Activated CD8-positive, alpha-beta memory T cell treated with anti-CD3 and anti-CD28 coated beads, Interleukin-2, amount 50 U/mL, for 1 hour (primary cell): ENCODE measurements around the gene HDAC9.
"Not testable (repeated sequence)": the region's sequence is repeated elsewhere in the genome, so short reads cannot be mapped to it uniquely, and the experiment has no call there.

ENCODE experiments used
- DNase-seq: peaks from one replicate; pipeline ENCODE4 v3.0.0-alpha.2; 2020; ENCODE audit errors: extremely low read depth

Gene HDAC9

GRCh38 chr7:18896343-18896975 lies 400.9 kb downstream of the HDAC9 start:
- no peak for DNase-seq

- DNase-seq: no peak
Observed at GRCh38 chr7:18900236-18900635, 404.7 kb downstream of the HDAC9 start.

DNA sequence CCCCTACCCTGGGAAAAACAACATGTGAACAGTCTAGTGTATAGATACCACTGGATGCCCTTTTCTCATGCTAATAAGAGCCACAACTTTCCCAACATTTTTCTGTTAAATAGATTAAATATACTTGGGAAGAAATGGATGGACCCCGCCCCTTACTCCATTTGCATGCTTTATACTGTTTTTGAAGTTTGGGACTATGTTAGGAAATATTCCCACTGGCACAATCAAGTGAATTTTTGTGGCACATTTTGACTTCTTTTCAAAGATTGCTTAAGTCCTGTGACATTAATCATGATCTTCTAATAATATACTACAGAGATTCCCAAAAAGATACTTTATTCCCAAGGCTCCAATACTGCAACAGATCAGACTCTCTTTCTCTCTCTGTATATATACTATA lies 405.3 kb downstream of the HDAC9 start:
- no peak for DNase-seq

DNA sequence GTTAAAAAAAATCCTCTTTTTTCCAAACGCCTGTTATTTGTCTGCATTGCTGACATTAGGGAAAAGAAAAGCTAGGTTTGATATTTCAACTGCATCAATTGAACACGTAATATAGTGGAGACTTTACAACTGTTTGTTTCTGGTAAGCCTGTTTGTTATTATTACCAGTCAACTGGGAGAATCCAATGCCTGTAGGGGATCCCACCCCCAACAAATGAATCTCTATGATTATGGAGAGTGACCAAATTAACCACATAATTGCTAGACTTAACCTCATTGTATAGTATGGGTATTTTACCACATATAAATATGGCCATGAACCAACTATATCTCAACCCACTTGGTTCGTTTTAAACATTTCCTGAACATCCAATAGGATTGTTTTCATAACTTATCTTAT lies 405.8 kb downstream of the HDAC9 start:
- DNase-seq: no peak

- DNase-seq: no peak
Observed at GRCh38 chr7:18901982-18902421, 406.5 kb downstream of the HDAC9 start.

DNA sequence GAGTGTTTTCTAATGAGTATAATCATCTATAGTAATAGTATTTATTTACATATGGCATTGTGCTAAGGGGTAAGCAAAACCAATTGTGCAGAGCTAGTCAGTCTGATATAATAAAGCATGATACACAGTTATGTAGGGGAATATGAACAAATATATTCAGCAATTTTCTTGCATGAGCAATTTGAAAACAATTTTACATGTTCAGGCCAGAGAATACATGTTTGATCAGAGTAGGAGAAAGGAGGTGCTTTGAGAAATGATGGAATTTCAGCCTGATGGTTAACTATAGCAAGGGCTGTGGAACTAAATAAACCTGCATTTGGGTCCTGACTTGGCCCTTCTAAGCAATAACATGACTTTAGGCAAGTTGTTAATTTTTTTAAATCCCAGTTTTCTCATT lies 407.3 kb downstream of the HDAC9 start:
- no peak for DNase-seq

DNA sequence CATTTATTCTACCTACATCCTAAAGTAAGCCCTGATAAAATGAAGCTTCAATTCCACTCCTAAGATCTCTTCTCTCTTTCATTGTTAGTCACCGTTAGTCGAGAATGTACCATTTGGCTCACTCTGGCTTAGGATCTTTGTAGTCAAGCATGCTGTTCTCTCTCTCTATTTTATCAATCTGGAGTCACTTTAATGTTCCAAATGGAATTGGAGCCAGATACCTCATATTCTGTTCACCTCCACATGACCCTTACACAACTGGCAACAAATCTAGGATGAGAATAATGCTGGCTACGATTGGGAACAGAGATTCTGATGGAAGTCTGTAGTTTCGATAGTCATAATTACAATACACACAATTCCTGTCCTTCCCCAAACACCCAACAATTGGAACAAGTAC lies 408.1 kb downstream of the HDAC9 start:
- DNase-seq: no peak

DNA sequence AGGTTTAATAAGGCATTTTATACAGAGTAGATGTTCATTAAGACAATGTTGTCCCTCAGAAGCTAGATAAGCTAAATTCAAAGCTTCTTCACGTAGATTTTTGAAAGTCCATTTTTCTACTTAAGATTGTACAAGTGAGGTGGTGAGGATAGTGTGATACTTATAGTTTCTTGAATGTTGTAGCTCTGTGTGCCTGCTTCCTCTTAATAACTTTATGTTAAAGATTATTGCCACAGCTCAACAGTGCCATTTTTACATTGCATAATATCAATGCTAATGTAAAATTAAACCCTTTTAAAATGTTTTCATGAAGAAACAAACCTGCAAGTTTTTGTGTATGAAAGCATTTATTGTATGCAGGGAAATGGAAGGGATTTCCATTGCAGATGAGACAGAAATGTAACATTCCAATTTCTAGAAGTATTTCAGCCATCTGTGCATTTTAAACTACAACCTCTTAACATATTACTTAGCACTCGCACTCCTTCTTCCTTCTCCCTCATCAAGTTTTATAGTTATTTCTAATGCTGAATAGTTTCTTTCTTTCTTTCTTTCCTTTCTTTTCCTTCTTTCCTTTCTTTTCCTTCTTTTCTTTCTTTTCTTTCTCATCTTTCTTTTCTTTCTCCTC lies 409.9 kb downstream of the HDAC9 start:
- DNase-seq: no peak

DNA sequence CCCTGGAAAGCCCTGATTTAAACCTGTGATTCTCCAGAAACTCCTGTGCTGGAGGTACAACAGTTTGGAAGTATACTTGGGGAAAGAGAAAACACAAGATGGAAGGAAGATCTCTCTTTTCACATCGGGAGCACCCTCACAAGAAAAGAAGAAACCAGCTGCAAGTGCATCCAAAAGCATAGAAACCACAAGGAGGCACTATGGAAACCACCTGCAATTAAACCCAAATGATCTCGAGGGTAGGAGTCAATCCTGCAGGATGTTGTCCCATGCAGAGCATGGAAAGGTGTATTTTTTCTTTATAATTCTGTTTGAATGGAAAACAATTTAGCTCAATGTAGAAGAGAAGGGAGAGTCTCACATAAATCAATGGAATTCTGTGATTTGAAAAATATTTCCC lies 411.4 kb downstream of the HDAC9 start:
- no peak for DNase-seq

DNA sequence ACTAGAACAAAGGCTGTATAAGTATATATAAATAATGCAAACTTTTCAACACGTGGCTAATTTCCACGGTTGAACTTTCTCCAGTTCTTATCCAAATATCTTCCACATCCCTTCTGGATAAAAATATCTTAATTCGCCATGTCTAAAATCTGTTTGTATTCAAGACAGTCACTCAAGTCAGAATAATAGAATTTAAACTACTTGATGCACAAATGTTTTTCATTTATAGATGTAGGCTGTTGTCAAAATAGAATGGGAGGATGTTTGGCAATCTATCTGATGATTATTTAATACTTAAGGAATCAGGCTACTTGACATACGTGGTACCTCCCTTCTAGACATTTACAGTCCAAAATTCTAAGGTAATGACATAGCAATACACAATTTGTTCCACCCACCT lies 417.6 kb downstream of the HDAC9 start:
- DNase-seq: no peak

DNA sequence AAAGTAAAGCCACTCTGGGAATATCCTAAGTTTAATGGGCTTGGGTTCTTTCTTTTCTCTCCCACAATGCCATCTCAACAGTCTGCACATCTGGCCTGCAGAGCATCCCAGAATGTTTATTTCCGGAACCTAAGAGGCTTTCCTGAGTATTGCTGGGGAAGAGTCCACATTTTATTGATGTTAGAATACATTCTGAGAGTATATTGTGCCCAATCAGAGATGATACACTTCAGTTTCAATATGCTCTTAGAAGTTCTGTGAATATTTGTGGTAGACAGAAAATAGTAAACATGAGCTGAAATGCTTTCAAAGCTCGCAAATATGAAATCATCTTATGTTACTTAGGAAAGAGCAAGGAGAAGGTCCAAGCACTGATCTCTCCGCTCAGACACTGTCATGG lies 421.3 kb downstream of the HDAC9 start:
- DNase-seq: no peak

DNA sequence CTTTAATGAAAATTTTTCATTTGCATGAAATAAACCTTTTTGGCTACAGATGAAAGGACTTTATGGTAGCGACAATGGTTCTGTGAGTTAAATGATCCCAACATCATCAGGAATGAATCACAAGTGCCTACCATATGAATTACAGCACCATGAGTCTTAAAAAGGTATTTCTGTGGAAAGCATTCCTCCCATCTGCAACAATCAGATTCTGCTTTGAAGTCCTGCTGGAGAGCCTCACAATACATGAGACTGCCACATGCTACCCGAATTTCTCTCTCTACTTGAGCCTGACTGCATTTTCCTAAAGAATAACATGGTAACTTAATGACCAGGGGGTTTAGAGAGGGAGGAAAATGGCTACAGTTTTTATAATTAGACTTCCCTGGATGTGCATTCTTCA lies 431.6 kb downstream of the HDAC9 start:
- no peak for DNase-seq

- no peak for DNase-seq
Observed at GRCh38 chr7:18936265-18936664, 440.7 kb downstream of the HDAC9 start.

GRCh38 chr7:18939771-18940592 lies 444.4 kb downstream of the HDAC9 start:
- DNase-seq: no peak

GRCh38 chr7:18940593-18941134 lies 445.1 kb downstream of the HDAC9 start:
- DNase-seq: no peak

DNA sequence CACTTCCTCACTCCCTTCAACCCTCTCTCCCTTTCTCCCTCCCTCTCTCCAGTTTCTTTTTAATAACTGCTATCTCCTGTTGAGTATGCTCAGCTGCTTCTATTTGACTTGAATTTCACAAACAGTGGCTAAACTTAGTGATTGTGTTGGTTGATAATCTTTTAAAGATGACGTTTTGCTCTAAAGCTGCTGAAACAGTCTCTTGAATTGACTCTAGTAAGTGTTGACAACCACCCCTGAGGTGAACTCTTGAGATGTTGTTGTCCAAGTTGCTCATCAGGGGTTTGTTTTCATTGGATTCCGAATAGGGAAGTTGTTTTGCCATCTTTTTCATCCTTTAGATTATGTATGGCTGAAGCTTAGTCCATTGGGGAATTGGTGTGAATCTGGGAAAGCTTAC lies 445.7 kb downstream of the HDAC9 start:
- no peak for DNase-seq

DNA sequence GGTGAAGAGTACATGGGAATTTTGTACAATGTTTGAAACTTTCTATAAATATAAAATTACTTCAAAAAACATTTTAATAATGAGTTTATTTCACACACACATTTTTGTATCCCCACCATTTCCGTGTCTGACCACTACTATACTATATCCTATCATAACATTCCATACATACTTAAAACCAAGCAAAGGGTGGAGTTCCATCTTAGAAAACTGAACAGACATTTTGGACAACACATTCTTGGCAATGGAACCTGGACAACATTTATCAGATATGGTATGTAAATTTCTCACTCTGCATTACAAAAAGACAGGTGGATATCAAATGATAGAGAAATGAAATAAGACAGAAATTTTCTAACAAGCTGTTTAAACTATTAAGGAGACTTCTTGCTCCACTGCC lies 453.0 kb downstream of the HDAC9 start:
- no peak for DNase-seq

GRCh38 chr7:18952846-18953245 lies 457.3 kb downstream of the HDAC9 start:
- no peak for DNase-seq

DNA sequence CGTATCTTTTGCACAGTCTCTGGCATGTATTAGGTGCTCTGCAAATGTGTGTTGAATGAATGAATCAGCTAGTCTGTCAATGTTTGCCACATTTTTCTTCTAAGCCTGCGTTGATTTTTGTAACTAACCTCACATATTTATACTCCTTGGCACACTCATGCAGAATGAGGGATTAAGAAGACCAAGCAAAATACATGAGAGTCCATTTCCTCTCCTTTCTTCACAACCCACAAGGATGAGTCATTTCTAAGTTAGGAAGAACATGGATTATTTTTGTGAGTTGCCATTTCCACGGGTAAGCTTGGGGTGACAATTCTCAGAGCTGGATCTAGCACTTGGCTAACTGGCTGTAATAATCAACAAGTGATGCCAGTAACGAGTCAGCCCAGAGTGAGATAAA lies 463.1 kb downstream of the HDAC9 start:
- DNase-seq: no peak

DNA sequence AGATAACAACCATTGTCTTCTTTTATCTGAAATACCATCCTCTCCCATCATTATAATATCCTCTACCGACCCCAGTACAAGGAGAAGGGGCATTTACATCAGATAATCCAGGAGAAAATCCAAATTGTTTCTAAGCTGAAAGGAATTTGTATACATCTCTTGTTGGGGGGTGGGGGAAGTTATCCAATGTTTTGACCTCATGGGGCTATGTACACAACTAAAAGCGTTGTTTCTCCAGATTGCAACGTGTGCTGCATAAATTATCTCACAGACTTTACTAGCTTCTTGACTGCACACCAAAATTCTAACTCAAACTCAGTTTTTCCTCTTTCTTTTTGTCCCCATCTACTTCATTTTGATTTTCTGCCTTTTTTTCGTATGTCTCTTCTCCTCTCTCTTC lies 465.2 kb downstream of the HDAC9 start:
- DNase-seq: no peak

GRCh38 chr7:18962031-18962430 lies 466.5 kb downstream of the HDAC9 start:
- DNase-seq: no peak

GRCh38 chr7:18965657-18966056 lies 470.1 kb downstream of the HDAC9 start:
- no peak for DNase-seq

GRCh38 chr7:18967755-18968154 lies 472.2 kb downstream of the HDAC9 start:
- DNase-seq: not testable (repeated sequence)
